Astrocyte (in vitro differentiated cells and primary cell): ENCODE results near the gene NUMB.

Experiments used
- EZH2 ChIP-seq: IDR thresholded peaks from 2 replicates; pipeline ENCODE4 v1.6.1; 2012; ENCODE audit warnings: mild to moderate bottlenecking, low read length, inconsistent platforms; ENCODE audit not compliant: insufficient read depth
- TF ChIP-seq, protein P1 (sequence below): IDR thresholded peaks from 2 replicates; pipeline ENCODE4 v1.5.1; 2011; ENCODE audit warnings: low read depth, mild to moderate bottlenecking, inconsistent platforms, low read length, moderate library complexity; ENCODE audit not compliant: insufficient read depth

DNA sequence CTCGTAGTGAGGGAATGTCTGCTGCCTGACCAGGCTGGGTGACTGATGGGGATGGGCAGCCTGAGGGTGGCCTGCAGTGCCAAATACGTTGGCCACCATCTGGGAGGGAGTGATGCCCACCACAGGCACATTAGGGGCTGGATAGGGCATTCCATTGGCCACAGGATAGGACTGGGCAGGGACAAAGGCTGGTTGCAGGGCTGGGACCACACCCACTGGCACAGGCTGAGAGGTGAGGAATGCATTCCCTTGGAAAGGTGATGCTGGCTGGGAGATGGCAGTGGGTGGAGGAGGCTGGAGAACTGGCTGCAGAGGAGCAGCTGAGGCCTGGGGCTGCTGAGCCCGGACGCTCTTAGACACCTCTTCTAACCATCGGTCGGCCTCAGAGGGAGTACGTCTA, 181.5 kb downstream of the NUMB start:
- TF ChIP-seq, protein P1, sequence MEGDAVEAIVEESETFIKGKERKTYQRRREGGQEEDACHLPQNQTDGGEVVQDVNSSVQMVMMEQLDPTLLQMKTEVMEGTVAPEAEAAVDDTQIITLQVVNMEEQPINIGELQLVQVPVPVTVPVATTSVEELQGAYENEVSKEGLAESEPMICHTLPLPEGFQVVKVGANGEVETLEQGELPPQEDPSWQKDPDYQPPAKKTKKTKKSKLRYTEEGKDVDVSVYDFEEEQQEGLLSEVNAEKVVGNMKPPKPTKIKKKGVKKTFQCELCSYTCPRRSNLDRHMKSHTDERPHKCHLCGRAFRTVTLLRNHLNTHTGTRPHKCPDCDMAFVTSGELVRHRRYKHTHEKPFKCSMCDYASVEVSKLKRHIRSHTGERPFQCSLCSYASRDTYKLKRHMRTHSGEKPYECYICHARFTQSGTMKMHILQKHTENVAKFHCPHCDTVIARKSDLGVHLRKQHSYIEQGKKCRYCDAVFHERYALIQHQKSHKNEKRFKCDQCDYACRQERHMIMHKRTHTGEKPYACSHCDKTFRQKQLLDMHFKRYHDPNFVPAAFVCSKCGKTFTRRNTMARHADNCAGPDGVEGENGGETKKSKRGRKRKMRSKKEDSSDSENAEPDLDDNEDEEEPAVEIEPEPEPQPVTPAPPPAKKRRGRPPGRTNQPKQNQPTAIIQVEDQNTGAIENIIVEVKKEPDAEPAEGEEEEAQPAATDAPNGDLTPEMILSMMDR = no peak
- no peak for TF ChIP-seq EZH2
